CD4-positive, alpha-beta T cell treated with Interleukin-17A for 4 hours (primary cell): ENCODE results near the gene PDGFRA.
"Not testable (repeated sequence)": the region's sequence is repeated elsewhere in the genome, so short reads cannot be mapped to it uniquely, and the experiment has no call there.

Experiments used
- DNase-seq: peaks from one replicate; pipeline ENCODE4 v3.0.0-alpha.2; 2020; ENCODE audit warnings: mixed read lengths

The PDGFRA gene

DNA sequence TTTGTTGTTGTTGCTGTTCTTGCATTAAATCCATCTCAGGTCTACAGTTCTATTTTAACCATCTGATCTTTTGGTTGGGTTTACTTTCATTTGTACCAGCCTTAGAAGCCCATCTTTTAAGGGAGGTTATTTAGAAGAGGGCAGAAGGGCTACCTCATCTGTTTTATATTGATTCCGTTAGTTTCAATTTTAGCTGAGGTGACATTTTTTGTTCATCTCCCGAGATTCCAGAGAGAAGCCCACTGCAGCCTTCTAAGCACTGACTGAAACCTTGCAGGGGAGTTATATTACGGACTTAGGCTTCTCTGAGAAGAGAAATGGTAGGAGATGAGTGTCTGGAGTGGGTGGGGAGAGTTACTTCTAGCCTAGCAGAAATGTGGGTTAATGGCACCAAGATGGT is 101.8 kb downstream of the PDGFRA start:
- no peak for DNase-seq

DNA sequence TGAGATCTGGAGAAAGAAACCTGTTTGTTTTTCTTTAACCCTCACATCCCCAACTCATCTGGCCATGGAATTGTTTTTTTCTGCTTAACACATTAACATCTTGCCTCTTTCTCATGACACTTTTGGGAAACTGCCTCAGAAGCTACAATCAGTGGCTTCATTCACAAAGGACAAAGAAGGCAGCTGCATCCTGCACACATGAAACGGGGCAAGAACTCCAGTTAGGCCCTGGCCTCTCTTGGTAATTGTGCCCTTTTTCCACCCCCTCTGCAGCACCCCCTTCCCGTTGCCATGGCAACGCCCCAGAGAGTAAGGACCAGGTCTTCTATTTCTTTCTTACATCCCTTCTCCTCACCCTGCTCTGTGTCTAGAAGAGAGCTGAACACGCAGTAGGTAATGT is 103.4 kb downstream of the PDGFRA start:
- no peak for DNase-seq

DNA sequence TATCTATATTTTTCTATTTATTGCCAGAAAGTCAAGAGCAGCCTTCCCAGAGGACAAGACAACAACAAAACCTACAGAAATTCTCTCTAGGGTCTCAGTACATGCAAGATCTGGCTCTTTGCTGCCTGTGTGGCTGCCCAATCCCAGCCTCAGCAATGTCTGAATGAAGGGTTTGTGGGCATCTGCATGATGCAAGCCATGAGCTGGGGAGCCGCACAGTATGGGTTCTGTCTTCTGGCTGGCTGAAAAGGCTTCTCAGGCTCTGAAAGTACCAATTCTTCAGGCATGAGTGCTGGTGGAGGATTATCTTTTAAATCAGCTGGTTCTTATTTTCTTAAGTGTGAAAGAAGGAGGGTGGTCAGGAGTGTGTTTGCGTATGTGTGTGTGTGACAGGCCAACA is 104.6 kb downstream of the PDGFRA start:
- DNase-seq, result no peak

DNA sequence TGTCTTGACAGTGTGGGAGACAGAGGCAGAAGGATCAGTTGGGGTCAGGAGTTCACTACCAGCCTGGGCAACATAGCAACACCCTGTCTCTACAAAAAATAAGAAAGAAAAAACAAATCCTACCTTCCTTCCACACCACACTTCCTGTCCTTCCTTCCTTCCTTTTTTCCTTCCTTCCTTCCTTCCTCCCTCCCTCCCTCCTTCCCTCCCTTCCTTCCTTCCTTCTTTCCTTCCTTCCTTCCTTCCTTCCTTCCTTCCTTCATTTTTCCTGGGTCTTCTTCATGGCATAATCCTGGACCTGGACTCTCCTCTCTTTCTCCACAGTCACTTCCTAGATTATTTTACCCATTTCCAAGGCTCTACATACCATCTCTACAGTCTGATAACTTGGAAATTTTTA is 105.7 kb downstream of the PDGFRA start:
- not testable (repeated sequence) for DNase-seq

DNA sequence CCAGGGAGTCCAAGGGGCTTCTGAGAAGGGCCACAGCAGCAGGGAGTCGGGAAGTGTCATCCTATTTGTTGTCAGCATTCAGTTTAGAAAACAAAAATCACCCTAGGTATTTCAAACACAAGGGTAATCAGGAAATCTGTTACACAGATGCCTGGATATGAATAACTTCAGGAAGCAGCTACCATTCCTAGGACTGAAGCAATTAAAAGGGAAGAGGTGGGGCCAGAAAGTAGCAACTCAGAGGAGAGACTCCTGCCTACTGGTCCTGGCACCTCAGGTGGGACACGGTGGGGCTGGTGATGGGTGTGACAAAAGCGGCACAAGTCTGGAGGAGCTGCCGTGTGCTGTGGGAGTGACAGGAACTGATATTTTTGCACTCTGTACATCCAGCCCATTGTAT is 107.9 kb downstream of the PDGFRA start:
- DNase-seq, result no peak

DNA sequence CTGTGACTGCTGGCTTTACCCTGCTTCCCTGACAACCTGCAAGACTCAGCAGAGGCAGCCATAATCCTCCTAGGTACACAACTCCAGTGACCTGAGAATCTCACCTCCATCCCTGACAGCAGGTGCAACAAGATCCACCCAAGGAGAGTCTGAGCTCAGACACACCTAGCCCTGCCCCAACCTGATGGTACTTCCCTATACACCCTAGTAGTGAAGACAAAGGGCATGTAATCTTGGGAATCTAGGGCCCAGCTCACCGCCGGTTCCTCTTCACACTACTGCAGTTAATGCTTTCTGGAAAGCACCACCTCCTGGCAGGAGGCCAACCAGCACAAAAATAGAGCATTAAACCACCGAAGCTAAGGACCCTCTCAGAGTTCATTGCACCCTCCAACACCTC is 113.0 kb downstream of the PDGFRA start:
- not testable (repeated sequence) for DNase-seq
